Inflammatory macrophage (primary cell): ENCODE results near the gene RXFP2.
A peak's percentile ranks its signal among the peaks of the same experiment; 100 is the strongest.

Source experiments
- DNase-seq, 2 donors: peaks; one replicate each; pipeline ENCODE4 v3.0.0-alpha.2; 2020 to 2022
- total RNA-seq, 18 experiments: gene quantifications; one replicate each; lab custom pipeline; 2026; ENCODE audit warnings: mixed read lengths in 6 of 18, inconsistent platforms in 2 of 18; lab: John Stamatoyannopoulos, UW

The RXFP2 gene, protein sequence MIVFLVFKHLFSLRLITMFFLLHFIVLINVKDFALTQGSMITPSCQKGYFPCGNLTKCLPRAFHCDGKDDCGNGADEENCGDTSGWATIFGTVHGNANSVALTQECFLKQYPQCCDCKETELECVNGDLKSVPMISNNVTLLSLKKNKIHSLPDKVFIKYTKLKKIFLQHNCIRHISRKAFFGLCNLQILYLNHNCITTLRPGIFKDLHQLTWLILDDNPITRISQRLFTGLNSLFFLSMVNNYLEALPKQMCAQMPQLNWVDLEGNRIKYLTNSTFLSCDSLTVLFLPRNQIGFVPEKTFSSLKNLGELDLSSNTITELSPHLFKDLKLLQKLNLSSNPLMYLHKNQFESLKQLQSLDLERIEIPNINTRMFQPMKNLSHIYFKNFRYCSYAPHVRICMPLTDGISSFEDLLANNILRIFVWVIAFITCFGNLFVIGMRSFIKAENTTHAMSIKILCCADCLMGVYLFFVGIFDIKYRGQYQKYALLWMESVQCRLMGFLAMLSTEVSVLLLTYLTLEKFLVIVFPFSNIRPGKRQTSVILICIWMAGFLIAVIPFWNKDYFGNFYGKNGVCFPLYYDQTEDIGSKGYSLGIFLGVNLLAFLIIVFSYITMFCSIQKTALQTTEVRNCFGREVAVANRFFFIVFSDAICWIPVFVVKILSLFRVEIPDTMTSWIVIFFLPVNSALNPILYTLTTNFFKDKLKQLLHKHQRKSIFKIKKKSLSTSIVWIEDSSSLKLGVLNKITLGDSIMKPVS
- total RNA-seq = 0 to 0.15 (median 0) reads per million in 18 experiments

GRCh38 chr13:31739226-31739625, at the start of gene RXFP2:
RXFP2 (plus strand) TSS chr13:31739526; CDS start chr13:31739613, 87 bp downstream.
- no peak for DNase-seq

- no peak for DNase-seq
Measured at GRCh38 chr13:31697290-31697689, 42.0 kb upstream of the RXFP2 start.

- DNase-seq = no peak
Measured at GRCh38 chr13:31699650-31700049, 39.7 kb upstream of the RXFP2 start.

GRCh38 chr13:31703780-31704179, 35.5 kb upstream of the RXFP2 start:
- DNase-seq = no peak

- DNase-seq = no peak
Measured at GRCh38 chr13:31706105-31706504, 33.2 kb upstream of the RXFP2 start.

DNA sequence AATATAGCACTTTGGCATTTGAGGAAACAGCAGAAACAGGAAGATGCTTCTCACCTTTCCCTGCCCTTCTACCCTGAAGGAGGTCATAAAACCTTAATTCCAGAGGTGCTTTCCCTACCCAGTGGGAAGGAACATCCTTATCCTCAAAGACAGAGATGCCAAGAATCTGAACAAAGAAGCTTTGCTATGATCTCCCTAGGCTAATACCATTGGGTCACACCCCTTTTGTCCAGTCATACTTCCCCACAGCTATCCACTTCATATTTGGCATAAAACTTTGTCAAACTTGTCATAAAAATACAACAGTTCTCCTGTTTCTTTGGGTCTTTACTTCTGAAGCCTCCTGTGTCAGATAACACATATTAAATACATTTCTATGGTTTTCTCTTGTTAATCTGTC, 21.7 kb upstream of the RXFP2 start:
- DNase-seq = no peak

GRCh38 chr13:31719214-31719613, 20.1 kb upstream of the RXFP2 start:
- DNase-seq = no peak

GRCh38 chr13:31722673-31723072, 16.7 kb upstream of the RXFP2 start:
- no peak for DNase-seq

- no peak for DNase-seq
Measured at GRCh38 chr13:31725841-31726240, 13.5 kb upstream of the RXFP2 start.

DNA sequence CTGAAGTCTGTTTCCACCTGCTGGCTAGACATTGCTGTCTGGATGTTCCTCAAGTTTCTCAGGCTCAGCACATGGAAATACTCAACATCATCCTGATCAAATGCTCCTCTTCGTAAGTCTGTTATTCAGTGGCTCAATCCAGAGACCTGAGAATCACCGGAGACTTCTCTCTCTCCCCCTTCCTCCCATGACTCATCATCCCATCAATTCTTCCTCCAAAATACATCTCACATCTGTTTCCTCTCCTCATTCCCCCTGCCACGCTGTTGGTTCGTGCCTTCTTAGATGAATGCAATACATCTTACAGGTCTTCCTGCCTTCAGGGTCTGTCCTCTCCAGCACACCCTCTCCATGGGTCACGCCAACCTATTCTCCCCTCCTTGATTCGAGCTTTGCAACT, 7.4 kb upstream of the RXFP2 start:
- DNase-seq = no peak

DNA sequence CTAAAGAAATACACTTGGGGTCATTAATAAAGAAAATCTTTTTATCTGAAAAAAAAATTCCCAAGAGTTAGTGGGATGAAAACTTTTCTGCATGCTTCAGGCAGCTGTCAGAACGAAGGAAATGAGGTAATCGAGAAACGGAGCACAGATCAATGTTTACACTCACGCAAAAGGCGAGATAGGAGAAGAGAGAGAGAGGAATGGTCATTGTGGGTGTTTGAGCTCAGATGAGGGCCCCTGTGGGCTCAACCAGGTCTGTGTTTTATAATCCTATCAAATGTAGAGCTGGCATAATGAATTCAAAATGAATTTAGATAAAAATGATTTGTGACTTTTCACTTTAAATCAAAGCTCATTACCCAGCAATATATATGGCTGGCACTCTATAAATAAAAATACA, 6.3 kb upstream of the RXFP2 start:
- no peak for DNase-seq

DNA sequence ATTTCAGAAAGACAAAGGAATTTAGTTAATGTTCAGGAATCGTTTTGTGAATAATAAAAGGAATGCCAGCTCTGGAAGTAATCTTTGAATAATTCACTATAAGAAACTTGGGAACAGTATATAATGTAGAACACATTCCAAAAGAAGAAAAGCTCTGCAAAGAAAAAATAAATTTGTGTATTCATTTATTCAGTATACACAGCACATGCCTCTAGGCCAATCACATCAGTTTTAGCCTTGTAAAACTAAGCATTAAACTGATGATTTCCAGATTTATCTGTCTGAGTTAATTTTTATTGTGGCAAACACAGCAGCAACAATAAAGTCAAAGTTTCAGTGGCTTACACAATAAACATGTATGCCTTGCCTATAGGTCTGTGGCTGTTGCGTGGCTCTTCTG, 5.7 kb upstream of the RXFP2 start:
- DNase-seq = no peak

- DNase-seq = peak; percentile 70 to 74
Measured at GRCh38 chr13:31742097-31742734, 2.9 kb downstream of the RXFP2 start.

DNA sequence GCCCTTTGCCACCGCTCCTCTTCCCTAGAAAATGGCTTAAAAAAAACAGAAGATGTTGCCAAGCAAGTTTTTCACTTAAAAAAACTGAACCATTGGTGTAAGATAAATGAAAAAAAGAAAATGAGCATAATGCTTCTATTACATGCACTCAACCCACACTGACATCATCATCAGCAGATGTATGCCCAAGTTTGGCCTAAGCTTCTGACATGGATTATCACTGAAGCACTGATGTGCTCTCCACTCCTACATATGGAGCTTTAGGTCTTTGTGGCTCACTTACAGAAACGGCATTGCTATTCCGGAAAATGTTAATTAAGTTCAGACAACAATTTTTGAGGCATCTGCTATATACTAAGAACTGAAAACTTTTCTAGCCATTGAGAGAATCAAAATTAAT, 8.0 kb downstream of the RXFP2 start:
- DNase-seq = peak in 1 of 2 donors; percentile 1

DNA sequence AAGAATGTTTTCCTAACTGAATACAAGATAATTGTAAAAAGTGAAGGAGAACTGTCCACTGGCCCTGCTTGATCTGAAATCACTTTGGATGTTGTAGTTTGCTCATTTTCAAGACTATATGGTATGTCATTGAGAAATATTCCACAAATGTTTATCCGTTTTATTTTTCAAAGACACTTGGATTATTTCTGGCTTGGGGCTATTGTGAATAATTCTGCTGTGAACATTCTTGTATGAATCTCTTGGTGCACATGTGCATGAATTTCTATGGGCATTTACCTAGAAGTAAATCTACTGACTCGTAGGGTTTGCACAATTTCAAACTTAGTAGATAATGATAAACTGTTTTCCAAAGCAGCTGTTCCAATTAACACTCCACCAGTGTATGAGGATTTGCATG, 8.6 kb downstream of the RXFP2 start:
- DNase-seq = no peak

- no peak for DNase-seq
Measured at GRCh38 chr13:31749929-31750328, 10.6 kb downstream of the RXFP2 start.

- DNase-seq = no peak
Measured at GRCh38 chr13:31755211-31755610, 15.9 kb downstream of the RXFP2 start.

DNA sequence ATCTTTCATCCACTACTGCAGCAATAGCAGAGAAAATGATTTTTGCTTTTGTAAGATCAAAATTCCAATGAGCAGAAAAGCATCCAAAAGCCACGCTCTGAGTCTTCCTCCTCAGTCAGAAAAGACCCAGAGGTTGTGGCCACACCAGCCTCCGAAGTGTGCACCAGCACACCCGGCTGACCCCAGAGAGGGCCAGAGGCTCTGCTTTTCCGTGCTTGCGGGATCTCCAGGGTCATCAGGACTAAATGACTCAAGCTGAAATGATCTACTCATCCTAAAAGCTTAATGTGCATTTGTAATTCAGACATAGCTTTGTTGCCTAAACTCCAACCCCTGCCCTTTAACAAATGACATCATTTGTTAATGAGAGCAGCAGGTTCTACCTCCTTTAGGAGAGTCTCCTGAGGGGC, 16.5 kb downstream of the RXFP2 start:
- no peak for DNase-seq

GRCh38 chr13:31756346-31756745, 17.0 kb downstream of the RXFP2 start:
- no peak for DNase-seq

DNA sequence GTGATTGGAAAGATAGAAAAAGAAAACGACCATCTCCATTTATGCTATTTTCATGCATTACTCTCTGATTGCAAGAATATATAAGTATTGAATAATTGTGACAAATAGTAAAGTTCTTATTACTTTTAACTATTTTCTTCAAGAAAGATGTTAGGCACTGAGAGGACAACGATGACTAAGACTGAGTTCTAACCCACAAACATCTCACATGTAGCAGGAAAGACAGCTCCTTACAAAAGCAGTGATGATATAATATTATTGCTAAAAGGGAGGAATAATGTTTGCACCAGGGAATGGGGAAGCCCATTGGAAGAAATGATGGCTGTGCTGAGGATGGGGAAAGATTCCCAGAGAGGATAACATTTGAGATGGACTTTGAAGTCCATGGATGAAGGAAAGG, 22.6 kb downstream of the RXFP2 start:
- DNase-seq = no peak

DNA sequence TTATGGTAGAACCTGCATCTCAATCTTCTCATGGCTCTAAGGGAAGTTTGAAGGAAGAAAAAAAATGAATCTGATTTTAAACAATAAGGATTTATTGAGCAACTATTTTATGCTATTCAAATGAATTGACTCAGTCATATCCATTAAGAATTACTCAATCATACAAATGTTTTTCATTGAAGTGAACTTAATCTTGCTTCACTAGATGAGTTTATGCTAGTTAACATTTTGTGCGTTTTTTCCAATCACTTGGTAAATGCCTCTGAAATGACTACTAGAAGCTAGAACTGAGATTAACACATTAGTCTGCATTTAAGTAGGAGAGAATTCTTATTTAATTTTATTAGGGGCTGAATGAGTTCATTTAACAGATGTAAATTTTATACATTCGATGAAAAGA, 25.2 kb downstream of the RXFP2 start:
- no peak for DNase-seq

GRCh38 chr13:31765138-31765785, 25.9 kb downstream of the RXFP2 start:
- DNase-seq = no peak
